GM18519 (cell line): ENCODE data around the gene TWF2.
"Not testable (repeated sequence)": the region's sequence is repeated elsewhere in the genome, so short reads cannot be mapped to it uniquely, and the experiment has no call there.

ENCODE experiments used
- ATAC-seq: cut with Tn5 transposase; IDR thresholded peaks from one replicate; pipeline ENCODE4 v1.9.1; 2021; ENCODE audit warnings: mild to moderate bottlenecking, moderate library complexity; ENCODE audit not compliant: unreplicated experiment, low FRiP score

Gene TWF2

GRCh38 chr3:52238761-52239701 lies at the start of gene TWF2:
Gene TWF2 (minus strand): TSS chr3:52239158. CDS start chr3:52239016, 142 bp downstream.
- ATAC-seq: peak; percentile 58

- no peak for ATAC-seq
These were observed 49.7 kb upstream of the TWF2 start for GRCh38 chr3:52288674-52289073.

GRCh38 chr3:52286777-52287110 lies 47.8 kb upstream of the TWF2 start:
- no peak for ATAC-seq

- ATAC-seq: not testable (repeated sequence)
These were observed 45.1 kb upstream of the TWF2 start for GRCh38 chr3:52284051-52284450.

- ATAC-seq: no peak
These were observed 44.3 kb upstream of the TWF2 start for GRCh38 chr3:52283306-52283705.

- ATAC-seq: no peak
These were observed 43.2 kb upstream of the TWF2 start for GRCh38 chr3:52281981-52282801.

DNA sequence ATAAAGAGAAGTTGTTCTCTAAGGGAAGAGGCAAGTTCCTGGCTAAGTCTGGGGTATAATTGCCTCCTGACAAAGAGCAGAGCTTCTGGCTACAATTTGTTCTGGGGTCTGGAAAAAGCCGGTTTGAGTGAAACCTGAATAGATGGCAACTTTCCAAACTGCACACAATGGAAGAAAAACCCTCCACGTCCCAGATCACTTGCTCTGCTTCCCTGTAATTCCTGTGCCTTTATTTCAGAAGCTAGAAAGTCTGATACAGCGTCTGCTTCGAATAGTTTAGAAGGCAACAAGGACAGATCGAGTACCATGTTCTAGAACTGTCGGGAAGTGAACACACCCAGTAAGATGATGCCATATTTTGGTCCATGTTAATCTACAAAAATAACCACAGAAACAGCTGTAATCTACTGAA lies 41.1 kb upstream of the TWF2 start:
- ATAC-seq: no peak

GRCh38 chr3:52279596-52279995 lies 40.6 kb upstream of the TWF2 start:
- ATAC-seq: no peak

- ATAC-seq: peak; percentile 54
These were observed 39.6 kb upstream of the TWF2 start, which contains the start of gene WDR82 for GRCh38 chr3:52278510-52279069. Gene WDR82 (minus strand): TSS chr3:52278649. CDS start chr3:52278361, 288 bp downstream.

DNA sequence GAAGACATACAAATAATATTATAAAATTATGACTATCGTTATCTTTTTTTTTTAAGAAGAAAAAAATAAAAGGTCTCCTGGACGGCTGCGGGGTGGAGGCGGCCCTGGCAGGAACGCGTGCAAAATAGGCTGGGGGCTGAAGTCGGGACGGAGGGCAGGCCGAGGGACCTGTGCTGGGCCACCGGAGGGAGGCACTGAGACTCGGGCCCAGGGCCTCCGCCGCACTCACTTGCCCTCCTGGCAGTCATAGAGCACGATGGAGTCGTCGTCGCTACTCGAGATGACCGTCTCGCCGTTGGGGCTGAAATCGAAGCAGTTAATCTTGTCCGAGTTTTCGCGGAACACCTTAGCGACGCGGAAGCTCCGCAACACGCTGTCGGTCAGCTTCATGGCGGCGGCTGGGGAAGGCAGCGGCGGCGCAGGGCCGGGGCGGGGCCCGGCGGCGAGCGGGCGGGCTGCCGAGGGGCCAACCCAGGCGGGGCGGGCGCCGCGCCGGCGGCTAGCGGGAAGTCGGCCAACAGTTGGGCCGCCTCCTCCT lies 39.1 kb upstream of the TWF2 start:
- ATAC-seq: peak; percentile 44

DNA sequence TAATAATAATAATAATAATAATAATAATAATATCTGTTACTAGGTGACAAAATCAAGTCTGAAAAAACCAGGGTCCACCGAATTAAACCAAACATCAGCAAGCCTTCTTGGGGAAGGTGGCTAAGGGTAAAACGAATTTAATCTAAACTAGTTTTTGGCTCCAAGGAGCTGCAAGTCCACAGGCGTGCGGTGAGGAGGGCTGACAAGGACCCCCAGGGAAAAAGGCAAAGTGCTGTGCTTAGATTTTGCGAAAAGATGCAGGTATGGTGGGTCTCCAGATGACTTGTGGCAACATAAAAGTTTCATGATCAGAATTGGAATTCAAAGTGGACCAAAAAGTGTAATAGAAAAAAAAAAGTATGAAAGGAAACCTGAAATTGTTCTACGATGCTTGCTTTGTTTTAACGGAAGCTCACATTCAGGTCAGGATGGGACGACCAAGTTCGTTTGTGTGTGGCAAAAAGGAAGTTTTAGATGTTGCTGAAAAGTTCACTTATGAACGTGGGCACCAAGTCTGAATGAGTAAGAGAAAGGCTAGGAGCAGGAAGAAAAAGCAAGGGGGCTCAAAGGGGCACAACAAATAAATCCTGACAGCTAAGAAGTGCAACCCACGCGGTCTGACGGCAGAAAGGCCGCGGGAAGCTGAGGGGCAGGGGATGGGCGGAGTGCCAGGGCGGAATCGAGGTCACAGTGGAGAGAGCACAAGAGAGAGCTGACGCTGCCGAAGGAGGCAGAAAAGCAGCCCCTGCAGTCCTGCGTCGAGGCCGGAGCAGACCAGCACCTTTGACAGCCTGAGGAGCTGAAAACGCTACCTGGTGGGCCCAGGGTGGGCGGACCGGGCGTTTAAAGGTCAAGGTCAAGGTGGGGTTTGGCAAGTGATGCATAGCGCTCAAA lies 38.4 kb upstream of the TWF2 start:
- ATAC-seq: no peak

DNA sequence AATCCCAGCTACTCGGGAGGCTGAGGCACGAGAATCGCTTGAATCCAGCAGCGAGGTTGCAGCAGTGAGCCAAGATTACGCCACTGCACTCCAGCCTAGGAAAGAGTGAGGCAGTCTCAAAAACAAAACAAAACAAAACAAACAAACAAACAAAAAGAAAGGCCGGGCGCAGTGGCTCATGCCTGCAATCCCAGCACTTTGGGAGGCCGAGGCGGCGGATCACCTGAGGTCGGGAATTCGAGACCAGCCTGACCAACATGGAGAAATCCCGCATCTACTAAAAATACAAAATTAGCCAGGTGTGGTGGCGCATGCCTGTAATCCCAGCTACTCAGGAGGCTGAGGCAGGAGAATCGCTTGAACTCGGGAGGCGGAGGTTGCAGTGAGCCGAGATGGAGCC lies 35.8 kb upstream of the TWF2 start:
- not testable (repeated sequence) for ATAC-seq

GRCh38 chr3:52272831-52273230 lies 33.9 kb upstream of the TWF2 start:
- no peak for ATAC-seq

DNA sequence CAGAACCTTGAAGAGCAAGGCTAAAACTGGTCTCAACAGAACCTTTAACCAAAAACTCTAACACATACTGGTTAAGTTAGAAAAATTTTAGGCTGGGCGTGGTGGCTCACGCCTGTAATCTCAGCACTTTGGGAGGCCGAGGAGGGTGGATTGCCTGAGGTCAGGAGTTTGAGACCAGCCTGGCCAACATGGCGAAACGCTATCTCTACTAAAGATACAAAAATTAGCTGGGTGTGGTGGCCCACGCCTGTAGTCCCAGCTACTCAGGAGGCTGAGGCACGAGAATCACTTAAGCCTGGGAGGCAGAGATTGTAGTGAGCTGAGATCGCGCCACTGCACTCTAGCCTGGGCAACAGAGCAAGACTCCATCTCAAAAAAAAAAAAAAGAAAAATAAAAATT lies 33.2 kb upstream of the TWF2 start:
- not testable (repeated sequence) for ATAC-seq

DNA sequence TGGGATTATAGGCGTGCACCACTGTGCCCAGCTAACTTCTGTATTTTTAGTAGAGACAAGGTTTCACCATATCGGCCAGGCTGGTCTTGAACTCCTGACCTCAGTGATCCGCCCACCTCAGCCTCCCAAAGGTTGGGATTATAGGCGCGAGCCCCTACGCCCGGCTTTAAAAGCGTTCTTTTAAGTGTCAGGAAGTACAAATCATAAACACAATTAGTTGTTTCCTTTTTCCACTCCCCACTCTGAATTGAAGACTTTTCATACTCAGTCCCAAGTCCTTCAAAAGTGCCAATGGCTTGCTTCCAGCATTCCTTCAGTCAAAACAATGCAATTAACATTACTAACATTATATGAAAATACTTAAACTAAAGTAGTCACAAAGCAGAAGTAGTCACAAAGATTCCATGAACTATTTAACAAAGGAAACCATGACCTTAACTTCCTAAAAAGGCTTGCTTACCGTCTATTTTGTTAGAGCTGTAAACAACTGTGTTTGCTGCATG lies 31.3 kb upstream of the TWF2 start:
- no peak for ATAC-seq

DNA sequence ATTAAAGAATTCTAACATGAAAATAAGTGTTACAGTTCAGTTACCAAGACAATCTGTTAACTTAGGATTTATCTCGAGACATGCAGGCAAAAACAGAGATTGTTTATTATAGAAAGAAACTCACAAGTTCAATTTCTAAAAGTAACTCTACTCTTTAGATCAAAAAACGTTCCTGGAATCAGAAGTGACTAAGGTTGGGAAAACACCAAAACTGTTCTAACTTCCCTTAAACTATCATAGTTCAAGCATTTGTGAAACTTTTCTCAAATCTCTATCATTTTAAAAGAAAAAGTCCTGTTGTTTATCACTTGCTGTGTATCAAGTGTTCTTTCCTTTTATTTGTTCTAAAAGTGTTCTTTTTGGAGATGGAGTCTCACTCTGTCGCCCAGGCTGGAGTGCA lies 30.8 kb upstream of the TWF2 start:
- ATAC-seq: no peak

DNA sequence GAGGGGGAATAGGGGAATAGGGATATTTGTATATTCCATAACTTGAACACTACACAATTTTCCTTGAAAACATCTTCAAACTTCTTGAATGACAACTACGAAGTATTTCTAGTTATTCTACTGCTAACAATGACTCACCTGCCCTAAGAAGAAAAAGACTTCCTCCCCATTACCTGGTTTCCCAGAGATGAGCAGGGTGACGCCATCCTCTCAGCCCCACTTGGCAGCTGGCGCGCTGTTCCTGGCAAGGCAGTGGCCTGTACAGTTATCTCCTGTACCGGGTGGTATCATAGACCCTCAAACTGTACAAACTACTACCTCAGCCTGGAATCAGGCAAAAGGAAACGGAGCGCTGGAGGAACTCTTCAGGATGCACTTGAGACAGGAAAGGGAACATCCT lies 29.1 kb upstream of the TWF2 start:
- no peak for ATAC-seq

GRCh38 chr3:52265387-52265786 lies 26.4 kb upstream of the TWF2 start:
- ATAC-seq: no peak

DNA sequence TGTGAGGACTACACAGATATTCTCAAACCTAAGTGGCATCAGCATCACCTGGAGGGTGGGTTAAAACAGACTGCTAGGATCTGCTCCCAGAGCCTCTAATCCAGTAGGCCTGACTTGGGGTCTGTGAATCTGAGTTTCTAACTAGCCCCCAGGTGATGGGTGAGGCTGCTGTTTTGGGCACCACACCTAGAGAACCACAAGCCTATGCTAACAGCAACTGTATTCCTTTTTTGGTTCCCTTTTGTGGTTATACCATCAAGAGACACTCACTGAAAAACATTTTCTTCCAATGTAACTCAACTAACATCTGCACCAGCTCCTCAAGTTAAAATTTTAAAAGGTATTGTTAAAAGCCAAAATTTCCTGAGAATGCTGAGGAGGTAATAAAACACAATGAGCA lies 23.5 kb upstream of the TWF2 start:
- ATAC-seq: no peak

DNA sequence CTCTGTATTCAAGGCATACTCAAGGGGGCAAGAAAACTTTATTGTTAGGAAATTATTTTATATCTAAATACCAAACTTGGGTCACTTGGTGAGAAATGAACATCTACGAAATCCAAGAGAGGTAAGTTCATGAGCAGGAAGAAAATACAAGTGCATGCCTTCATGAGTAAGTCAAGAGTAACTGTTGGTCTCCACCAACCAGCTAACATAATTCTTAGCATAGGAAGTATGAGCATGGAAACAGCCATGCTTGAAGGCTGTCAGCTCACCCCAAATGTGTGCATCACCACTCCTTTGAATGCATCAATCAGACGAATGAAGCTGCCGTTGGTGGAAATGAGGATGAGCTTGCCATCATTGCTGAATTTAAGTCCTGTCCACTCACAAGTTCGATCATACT lies 20.5 kb upstream of the TWF2 start:
- no peak for ATAC-seq
